MCF 10A (cell line): ENCODE results near the gene SLC16A5. TPM values are rescaled to one million over a fixed set of nuclear protein-coding genes. Genes with fewer than 3 reads are reported as not detected.

ENCODE experiments used
- BruUV-seq: library from RNA; stranded (reverse); fragments of 400-500 nt; replicated peaks from 2 replicates; lab custom pipeline; 2021; lab: Mats Ljungman, UMichigan
- CTCF ChIA-PET: fragments of 300-600 bp; sonication (Branson Sonifier 250); formaldehyde crosslinking; extraction: SDS; loops from one replicate; lab custom pipeline; 2021; ENCODE audit warnings: antibody characterized with exemption, inconsistent platforms; lab: Yijun Ruan, JAX
- POLR2A ChIA-PET: fragments of 300-600, 350-650 bp; sonication (Branson Sonifier 250); formaldehyde crosslinking; extraction: SDS; loops from one replicate; lab custom pipeline; 2020; ENCODE audit warnings: antibody characterized with exemption, inconsistent platforms; lab: Yijun Ruan, JAX
- DNase-seq: peaks from one replicate; pipeline ENCODE4 v3.0.0-alpha.2; 2018; ENCODE audit not compliant: unreplicated experiment
- H3K27ac Mint-ChIP-seq: one replicate; pipeline ENCODE4 v1.8.0; 2022; ENCODE audit warnings: mild to moderate bottlenecking, low read depth, mixed read lengths; ENCODE audit not compliant: unreplicated experiment
- H3K27me3 Mint-ChIP-seq: one replicate; pipeline ENCODE4 v1.8.0; 2022; ENCODE audit warnings: mixed read lengths; ENCODE audit not compliant: insufficient read depth, unreplicated experiment
- H3K36me3 Mint-ChIP-seq: one replicate; pipeline ENCODE4 v1.8.0; 2022; ENCODE audit warnings: mild to moderate bottlenecking, moderate library complexity, mixed read lengths; ENCODE audit not compliant: insufficient read depth, unreplicated experiment
- H3K4me1 Mint-ChIP-seq: one replicate; pipeline ENCODE4 v1.8.0; 2022; ENCODE audit warnings: mixed read lengths; ENCODE audit not compliant: insufficient read depth, unreplicated experiment
- H3K4me3 Mint-ChIP-seq: one replicate; pipeline ENCODE4 v1.8.0; 2022; ENCODE audit warnings: mild to moderate bottlenecking, moderate library complexity, mixed read lengths; ENCODE audit not compliant: unreplicated experiment
- H3K9me3 Mint-ChIP-seq: one replicate; pipeline ENCODE4 v1.8.0; 2022; ENCODE audit warnings: mixed read lengths; ENCODE audit not compliant: unreplicated experiment
- CTCF ChIP-seq: fragments of 200-600 bp; IDR thresholded peaks from one replicate; pipeline ENCODE4 v1.8.0; 2022; ENCODE audit warnings: antibody characterized with exemption, mild to moderate bottlenecking; ENCODE audit not compliant: unreplicated experiment
- intact Hi-C: fragments of 100-400 bp; cut with micrococcal nuclease; formaldehyde crosslinking; loops from 2 replicates; pipeline ENCODE4 v1.14.1; 2022
- total RNA-seq: library from RNA; stranded (reverse); gene quantifications from 2 replicates; pipeline ENCODE4 v1.2.3, GENCODE V29; 2022

SLC16A5 gene
- total RNA-seq, 1 experiment from 2014 or later, result 26.0 TPM

GRCh38 chr17:75061618-75062017 is 26.1 kb upstream of the SLC16A5 start:
- H3K4me1 Mint-ChIP-seq, result no peaks in the 10 kb centered on the region
- POLR2A ChIA-PET, result interaction anchor here (0.9 to 1.5 kb wide), 3 partner anchors 48 to 140 kb away, joined by 3 to 4 read pairs (median 3); partner anchors contain the start of gene ARMC7

GRCh38 chr17:75063201-75063600 is 24.6 kb upstream of the SLC16A5 start:
- Mint-ChIP-seq H3K36me3 (peaks cover 36% of the 10 kb centered on the region), H3K4me1 (no peaks in the 10 kb centered on the region), H3K9me3 (no peaks in the 10 kb centered on the region), H3K27me3 (no peaks in the 10 kb centered on the region), H3K27ac (no peak overlapping the region), H3K4me3 (no peak overlapping the region)
- no peak for TF ChIP-seq CTCF
- POLR2A ChIA-PET, result interaction anchor here (1.5 to 2.0 kb wide), 3 partner anchors 10 to 15 kb away, joined by 5 to 8 read pairs (median 8); no protein-coding TSS in a partner anchor
- no peak for DNase-seq
- CTCF ChIA-PET, result interaction anchor here (1.0 to 4.9 kb wide), 4 partner anchors 14 to 51 kb away, joined by 3 to 20 read pairs (median 9); no protein-coding TSS in a partner anchor
- no TSS peak for BruUV-seq
- intact Hi-C loops, result no loop called here

More at GRCh38 chr17:75061618-75062017, 26.1 kb upstream of the SLC16A5 start:
- CTCF ChIA-PET, result interaction anchor here (0.6 to 4.9 kb wide), 10 partner anchors 8 to 140 kb away, joined by 3 to 38 read pairs (median 6); partner anchors contain the start of gene NT5C
- Mint-ChIP-seq H3K27me3 (no peaks in the 10 kb centered on the region), H3K4me3 (no peak overlapping the region), H3K27ac (no peak overlapping the region), H3K9me3 (no peaks in the 10 kb centered on the region), H3K36me3 (peaks cover 51% of the 10 kb centered on the region)
- BruUV-seq, result no TSS peak
- intact Hi-C loops, result no loop called here
- TF ChIP-seq CTCF, result no peak
- no peak for DNase-seq

- no peaks in the 10 kb centered on the region for H3K9me3 Mint-ChIP-seq
- H3K4me3 Mint-ChIP-seq, result no peak overlapping the region
- POLR2A ChIA-PET, result interaction anchor here (1.5 to 2.0 kb wide), 3 partner anchors 10 to 15 kb away, joined by 5 to 8 read pairs (median 8); no protein-coding TSS in a partner anchor
- intact Hi-C loops, result no loop called here
- no peak overlapping the region for H3K27ac Mint-ChIP-seq
- no peak for DNase-seq
- no peaks in the 10 kb centered on the region for H3K4me1 Mint-ChIP-seq
- peaks cover 36% of the 10 kb centered on the region for H3K36me3 Mint-ChIP-seq
- BruUV-seq, result no TSS peak
- TF ChIP-seq CTCF, result no peak
- H3K27me3 Mint-ChIP-seq, result no peaks in the 10 kb centered on the region
- CTCF ChIA-PET, result interaction anchor here (1.0 to 2.2 kb wide), 3 partner anchors 29 to 50 kb away, joined by 3 to 11 read pairs (median 7); no protein-coding TSS in a partner anchor
Observed at GRCh38 chr17:75063626-75064025, 24.1 kb upstream of the SLC16A5 start.

- H3K27me3 Mint-ChIP-seq, result no peaks in the 10 kb centered on the region
- no peak overlapping the region for H3K4me3 Mint-ChIP-seq
- CTCF ChIA-PET, result interaction anchor here (1.8 to 2.2 kb wide), 2 partner anchors 42 to 50 kb away, joined by 7 to 11 read pairs; no protein-coding TSS in a partner anchor
- no peak overlapping the region for H3K27ac Mint-ChIP-seq
- intact Hi-C loops, result no loop called here
- H3K9me3 Mint-ChIP-seq, result no peaks in the 10 kb centered on the region
- peaks cover 36% of the 10 kb centered on the region for H3K36me3 Mint-ChIP-seq
- TF ChIP-seq CTCF, result no peak
- no peaks in the 10 kb centered on the region for H3K4me1 Mint-ChIP-seq
- POLR2A ChIA-PET, result interaction anchor here (1.5 to 2.0 kb wide), 3 partner anchors 10 to 15 kb away, joined by 5 to 8 read pairs (median 8); no protein-coding TSS in a partner anchor
- DNase-seq, result no peak
- TSS peak; percentile 18 for BruUV-seq
Observed at GRCh38 chr17:75064040-75064439, 23.7 kb upstream of the SLC16A5 start.
